ENCODE results near the gene ZNF526.

DNA sequence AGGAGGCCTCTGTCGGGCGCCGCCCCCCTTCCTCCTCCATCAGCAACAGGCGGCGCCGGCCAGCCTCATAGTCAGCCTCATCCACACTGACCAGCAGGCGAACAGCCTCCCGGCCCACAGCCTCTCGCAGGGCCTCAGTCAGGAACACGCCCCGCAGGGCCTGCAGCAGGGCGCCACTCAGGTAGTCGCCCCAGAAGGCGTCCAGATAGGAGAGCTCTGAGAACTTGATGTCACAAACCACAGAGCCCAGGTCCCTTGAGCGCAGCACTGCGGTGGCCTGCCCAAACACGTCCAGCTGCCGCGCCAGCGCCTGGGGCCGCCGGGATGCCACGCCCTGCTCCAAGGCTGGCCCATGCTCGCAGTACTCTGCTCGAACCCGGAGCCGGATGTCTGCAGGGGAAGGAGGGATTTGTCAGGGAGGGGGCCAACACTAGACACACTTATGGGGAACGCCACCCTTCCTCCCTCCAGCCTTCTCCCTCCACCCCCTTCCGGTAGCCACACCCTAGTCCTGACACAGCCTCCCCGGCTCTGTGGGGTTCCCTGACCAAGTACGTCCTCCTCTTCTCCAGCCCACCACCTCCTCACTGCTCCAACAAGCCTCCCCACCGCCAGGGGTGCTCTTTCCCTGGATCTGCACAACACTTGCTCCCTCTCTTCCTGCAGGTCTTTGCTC is 20.5 kb upstream of the ZNF526 start:
- TF ChIP-seq POLR2A (IDR thresholded peaks at IDR 0.05; ENCODE audit: low read depth, low read length) = no peak
- TF ChIP-seq PAX5 (IDR thresholded peaks at IDR 0.05; ENCODE audit: insufficient read depth, low read length, severe bottlenecking) = no peak
- no peak for TF ChIP-seq POU2F2 (IDR thresholded peaks at IDR 0.05; ENCODE audit: low read depth, low read length)
- no peak for TF ChIP-seq POLR2AphosphoS5 (IDR thresholded peaks at IDR 0.05; ENCODE audit: low read depth, low read length)
- TF ChIP-seq TAF1 (IDR thresholded peaks at IDR 0.05; ENCODE audit: low read depth, low read length) = no peak
- no peak for TF ChIP-seq SPI1 (IDR thresholded peaks at IDR 0.05; ENCODE audit: low read depth, low read length)
